Stomach (tissue), 9 donors: ENCODE data around the gene DNAJC3. TPM values are rescaled to one million over a fixed set of nuclear protein-coding genes. Genes with fewer than 3 reads are reported as not detected.
A peak's percentile ranks its signal among the peaks of the same experiment; 100 is the strongest.
"Not testable (repeated sequence)": the region's sequence is repeated elsewhere in the genome, so short reads cannot be mapped to it uniquely, and the experiment has no call there.

Source experiments
- DNase-seq, 2 donors: peaks; one replicate each; pipeline versions ENCODE4 v3.0.0 to v3.0.0-alpha.2; 2013 to 2019
- H3K27ac ChIP-seq, 5 donors: fragments of 200-600 bp in 4 of 5; sonication (generic) in 4 of 5; one replicate each; pipeline ENCODE4 v1.5.1; 2013 to 2019; ENCODE audit warnings: mild to moderate bottlenecking in 1 of 5, moderate library complexity in 1 of 5
- H3K27me3 ChIP-seq, 3 donors: fragments of 200-600 bp; sonication (generic); one replicate each; pipeline ENCODE4 v1.5.1; 2017 to 2019; ENCODE audit warnings: mixed run types in 1 of 3
- H3K36me3 ChIP-seq, 4 donors: fragments of 200-600 bp; sonication (generic); 1 replicate in 3 of 4; 2 replicates in 1 of 4; pipeline ENCODE4 v1.5.1; 2016 to 2019
- H3K4me1 ChIP-seq, 4 donors: fragments of 200-600 bp; sonication (generic); one replicate each; pipeline ENCODE4 v1.5.1; 2016 to 2019
- H3K4me3 ChIP-seq, 4 donors: fragments of 200-600 bp; sonication (generic) in 3 of 4; one replicate each; pipeline ENCODE4 v1.5.1; 2016 to 2019; ENCODE audit warnings: mild to moderate bottlenecking in 1 of 4
- H3K9me3 ChIP-seq, 4 donors: fragments of 200-600 bp; sonication (generic); one replicate each; pipeline ENCODE4 v1.5.1; 2016 to 2019
- EP300 ChIP-seq: sonication (generic); formaldehyde crosslinking; IDR thresholded peaks from one replicate; pipeline ENCODE4 v1.6.1; 2017; ENCODE audit warnings: antibody characterized with exemption
- POLR2A ChIP-seq, 4 donors: fragments of 450-650 bp; IDR thresholded peaks; one replicate each; pipeline ENCODE4 v1.6.1; 2016; ENCODE audit warnings: antibody characterized with exemption in 4 of 4, control low read depth in 2 of 4, mild to moderate bottlenecking in 1 of 4, moderate library complexity in 1 of 4
- POLR2AphosphoS5 ChIP-seq, 3 donors: sonication (generic); formaldehyde crosslinking; IDR thresholded peaks; one replicate each; pipeline ENCODE4 v1.6.1; 2016; ENCODE audit warnings: antibody characterized with exemption in 3 of 3
- WGBS, 5 donors: extraction: QIAGEN DNeasy Blood & Tissue Kit in 3 of 5; methylation state at CpG; one replicate each; pipeline versions ENCODE4 v1.1.5 to v1.1.7; 2013 to 2018; 5-methylcytosine and 5-hydroxymethylcytosine counted together
- intact Hi-C: fragments of 100-400 bp; cut with DNase I; formaldehyde crosslinking; loops from one replicate; pipeline ENCODE4 v1.15.1; 2023; ENCODE audit warnings: low total_unique reads
- polyA plus RNA-seq, 3 donors: library from polyadenylated mRNA; stranded (reverse); fragments of 200-250 nt; gene quantifications; one replicate each; pipeline ENCODE4 v1.2.3, GENCODE V29; 2013
- total RNA-seq, 5 donors: library from RNA; depleted of rRNA; stranded (reverse); fragments of >200 nt; gene quantifications; one replicate each; pipeline versions ENCODE4 v1.1.0 to v1.2.3, GENCODE V29; 2014 to 2016
- TF ChIP-seq, protein P1 (sequence below), 7 experiments: fragments of 450-650 bp in 4 of 7; fragments of 200-600 bp in 3 of 7; sonication (generic) in 3 of 7; IDR thresholded peaks; one replicate each; pipeline ENCODE4 v1.5.1; 2016 to 2019; ENCODE audit warnings: antibody characterized with exemption in 7 of 7, control low read depth in 2 of 7, mild to moderate bottlenecking in 1 of 7
- donor health status: healthy with polysubstance abuse.
- donor health status: Bipolar disorder and iron deficiency.
- donor health status: healthy.

The DNAJC3 gene
- total and polyA plus RNA-seq, 8 donors: 6.3 to 102 (median 11.9) TPM

DNA sequence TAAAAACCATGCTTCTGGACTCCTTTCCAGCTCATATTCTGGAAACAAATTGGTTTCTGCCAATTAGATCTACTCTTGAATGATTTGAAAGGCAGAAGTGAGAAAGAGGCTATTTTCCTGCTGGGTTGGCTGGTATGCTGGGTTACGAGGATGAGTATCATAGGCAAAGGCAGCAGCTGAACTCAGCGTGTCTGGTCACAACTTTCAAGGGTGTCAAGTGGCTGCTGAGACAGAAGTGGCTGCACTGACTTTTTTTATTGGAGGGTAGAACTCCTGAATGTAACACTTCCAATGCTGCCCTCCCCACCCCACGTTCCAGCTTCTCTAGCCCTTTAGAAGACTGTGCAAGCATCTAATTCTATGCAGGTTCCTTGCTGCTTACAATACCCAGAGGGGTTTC lies 24.1 kb upstream of the DNAJC3 start:
- Histone ChIP-seq H3K27ac (no peak overlapping the region), H3K4me1 (no peaks in the 10 kb centered on the region), H3K4me3 (no peak overlapping the region), H3K9me3 (no peaks in the 10 kb centered on the region), H3K27me3 (no peaks in the 10 kb centered on the region), H3K36me3 (no peaks in the 10 kb centered on the region)
- WGBS, 5 donors: 59 to 69% (median 60%) methylated on average over 3 of the region's 3 CpGs
- no peak for DNase-seq
- TF ChIP-seq, protein P1, sequence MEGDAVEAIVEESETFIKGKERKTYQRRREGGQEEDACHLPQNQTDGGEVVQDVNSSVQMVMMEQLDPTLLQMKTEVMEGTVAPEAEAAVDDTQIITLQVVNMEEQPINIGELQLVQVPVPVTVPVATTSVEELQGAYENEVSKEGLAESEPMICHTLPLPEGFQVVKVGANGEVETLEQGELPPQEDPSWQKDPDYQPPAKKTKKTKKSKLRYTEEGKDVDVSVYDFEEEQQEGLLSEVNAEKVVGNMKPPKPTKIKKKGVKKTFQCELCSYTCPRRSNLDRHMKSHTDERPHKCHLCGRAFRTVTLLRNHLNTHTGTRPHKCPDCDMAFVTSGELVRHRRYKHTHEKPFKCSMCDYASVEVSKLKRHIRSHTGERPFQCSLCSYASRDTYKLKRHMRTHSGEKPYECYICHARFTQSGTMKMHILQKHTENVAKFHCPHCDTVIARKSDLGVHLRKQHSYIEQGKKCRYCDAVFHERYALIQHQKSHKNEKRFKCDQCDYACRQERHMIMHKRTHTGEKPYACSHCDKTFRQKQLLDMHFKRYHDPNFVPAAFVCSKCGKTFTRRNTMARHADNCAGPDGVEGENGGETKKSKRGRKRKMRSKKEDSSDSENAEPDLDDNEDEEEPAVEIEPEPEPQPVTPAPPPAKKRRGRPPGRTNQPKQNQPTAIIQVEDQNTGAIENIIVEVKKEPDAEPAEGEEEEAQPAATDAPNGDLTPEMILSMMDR (IDR thresholded peaks at IDR 0.05): no peak
- TF ChIP-seq POLR2A (IDR thresholded peaks at IDR 0.05): no peak
- no peak for TF ChIP-seq POLR2AphosphoS5 (IDR thresholded peaks at IDR 0.05)
- TF ChIP-seq EP300: no peak
- intact Hi-C loops: no loop called here

DNA sequence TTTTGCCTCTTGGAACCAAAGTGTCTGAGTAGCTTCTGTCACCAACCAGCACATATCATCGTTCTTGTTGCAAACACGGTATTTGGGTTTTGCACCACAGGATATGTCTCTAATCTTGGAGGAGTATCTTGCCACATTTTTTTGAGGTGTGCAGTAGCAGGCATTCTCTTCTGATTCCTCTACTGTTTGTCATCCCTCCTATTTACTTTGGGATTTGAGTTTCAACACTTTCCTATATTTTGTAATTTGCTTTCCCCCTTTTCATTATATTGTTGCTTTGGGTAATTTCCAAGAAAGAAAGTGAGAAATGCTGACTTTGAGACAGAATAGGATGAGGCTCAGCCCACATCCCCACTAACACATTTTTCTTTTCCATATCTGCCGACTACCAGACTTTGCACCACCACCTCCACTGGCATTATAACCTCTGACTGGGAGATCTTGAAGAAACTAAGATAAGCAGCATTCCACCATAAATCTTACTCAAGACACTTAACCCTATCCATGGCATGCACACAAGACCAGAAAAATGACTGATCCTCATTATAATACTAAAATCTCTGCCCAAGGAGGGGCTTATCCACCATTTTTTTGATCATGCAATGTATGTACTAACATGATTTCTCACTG lies 20.4 kb upstream of the DNAJC3 start:
- TF ChIP-seq, protein P1 (IDR thresholded peaks at IDR 0.05): no peak
- TF ChIP-seq POLR2AphosphoS5 (IDR thresholded peaks at IDR 0.05) (no peak), POLR2A (IDR thresholded peaks at IDR 0.05) (no peak), EP300 (no peak)
- Histone ChIP-seq H3K4me1 (no peaks in the 10 kb centered on the region), H3K9me3 (peaks cover 0 to 8% (median 2%) of the 10 kb centered on the region in 4 donors), H3K27me3 (no peaks in the 10 kb centered on the region), H3K36me3 (no peaks in the 10 kb centered on the region), H3K4me3 (no peak overlapping the region), H3K27ac (no peak overlapping the region)
- no peak for DNase-seq
- intact Hi-C loops: no loop called here
- WGBS, 5 donors: 64 to 77% (median 69%) methylated on average over 3 of the region's 3 CpGs

DNA sequence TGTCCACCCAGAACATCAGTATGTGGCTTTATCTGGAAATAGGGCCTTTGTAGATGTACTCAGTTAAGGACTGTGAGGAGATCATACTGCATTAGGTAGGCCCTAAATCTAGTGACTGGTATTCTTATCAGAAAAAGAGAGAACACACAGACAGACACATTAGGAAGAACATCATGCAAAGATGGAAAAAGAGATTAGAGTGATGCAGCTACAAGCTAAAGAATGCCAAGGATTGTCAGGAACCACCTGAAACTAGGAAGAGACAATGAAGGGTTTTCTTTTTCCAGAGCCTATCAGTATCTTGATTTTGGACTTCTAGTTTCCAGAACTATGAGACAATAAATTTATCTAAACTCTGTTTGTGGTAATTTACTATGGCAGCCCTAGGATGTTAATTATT lies 17.4 kb upstream of the DNAJC3 start:
- intact Hi-C loops: no loop called here

DNA sequence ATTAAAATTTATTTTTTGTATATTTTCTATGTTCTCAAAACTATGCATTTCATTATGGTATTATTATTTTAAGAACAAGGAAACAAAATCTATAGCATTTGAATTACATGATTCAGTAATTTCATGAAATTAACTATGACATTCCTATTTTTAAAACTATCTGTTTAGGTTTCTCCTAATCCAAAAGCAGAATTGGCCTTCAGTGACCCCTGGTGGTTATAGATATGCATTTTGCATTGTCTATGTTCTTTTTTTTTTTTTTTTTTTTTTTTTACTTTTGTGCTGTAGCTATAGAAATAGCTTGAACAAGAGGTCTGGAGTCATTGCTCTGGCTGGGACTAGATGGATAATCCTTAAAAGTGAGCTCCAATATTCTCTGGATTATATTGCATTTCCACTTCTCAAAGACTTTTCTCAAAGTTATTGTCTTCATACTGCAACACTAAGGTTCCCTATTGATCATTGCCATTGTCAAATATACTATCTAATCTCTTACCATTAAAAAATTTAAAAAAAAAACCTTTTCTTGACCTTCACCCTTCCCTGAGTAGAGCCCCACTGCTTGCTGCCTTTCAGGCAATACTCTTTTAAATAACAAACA lies 15.9 kb upstream of the DNAJC3 start:
- Histone ChIP-seq H3K4me1 (no peaks in the 10 kb centered on the region), H3K9me3 (peaks cover 0 to 34% (median 23%) of the 10 kb centered on the region in 4 donors), H3K27me3 (no peaks in the 10 kb centered on the region), H3K36me3 (no peaks in the 10 kb centered on the region), H3K4me3 (no peak overlapping the region), H3K27ac (no peak overlapping the region)
- intact Hi-C loops: no loop called here
- peak in 1 of 2 donors; percentile 71 for DNase-seq
- TF ChIP-seq POLR2AphosphoS5 (IDR thresholded peaks at IDR 0.05) (no peak), POLR2A (IDR thresholded peaks at IDR 0.05) (no peak), EP300 (no peak)
- TF ChIP-seq, protein P1 (IDR thresholded peaks at IDR 0.05): peak in 4 of 7 experiments; percentile 16 to 36 (median 29)

More for the DNA sequence above, 17.4 kb upstream of the DNAJC3 start:
- no peak for TF ChIP-seq POLR2A (IDR thresholded peaks at IDR 0.05)
- TF ChIP-seq POLR2AphosphoS5 (IDR thresholded peaks at IDR 0.05): no peak
- TF ChIP-seq EP300: no peak
- TF ChIP-seq, protein P1 (IDR thresholded peaks at IDR 0.05): no peak
- H3K9me3 ChIP-seq: peaks cover 0 to 19% (median 11%) of the 10 kb centered on the region in 4 donors
- no peak overlapping the region for H3K27ac ChIP-seq
- H3K4me1 ChIP-seq: no peaks in the 10 kb centered on the region
- no peaks in the 10 kb centered on the region for H3K36me3 ChIP-seq
- no peak for DNase-seq
- no peak overlapping the region for H3K4me3 ChIP-seq
- no peaks in the 10 kb centered on the region for H3K27me3 ChIP-seq

DNA sequence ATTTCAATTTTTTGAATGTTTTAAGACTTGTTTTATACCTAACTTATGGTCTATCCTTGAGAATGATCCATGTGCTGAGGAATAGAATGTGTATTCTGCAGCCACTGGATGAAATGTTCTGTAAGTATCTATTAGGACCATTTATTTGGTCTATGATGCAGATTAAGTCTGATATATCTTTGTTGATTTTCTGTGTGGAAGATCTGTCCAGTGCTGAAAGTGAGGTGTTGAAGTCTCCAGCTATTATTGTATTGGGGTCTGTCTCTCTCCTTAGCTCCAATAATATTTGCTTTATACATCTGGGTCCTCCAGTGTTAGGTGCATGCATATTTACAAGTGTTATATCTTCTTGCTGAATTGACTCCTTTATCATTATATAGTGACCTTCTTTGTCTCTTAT lies 9.7 kb upstream of the DNAJC3 start:
- not testable (repeated sequence) for H3K36me3 ChIP-seq

More for the DNA sequence above, 9.7 kb upstream of the DNAJC3 start:
- H3K27ac ChIP-seq, intact Hi-C loops, H3K4me1 ChIP-seq, H3K4me3 ChIP-seq, DNase-seq, H3K27me3 ChIP-seq: not testable (repeated sequence)
- H3K9me3 ChIP-seq: peaks cover 8 to 88% (median 81%) of the 10 kb centered on the region in 4 donors
